ENCODE results near the gene TRPM3. TPM values are rescaled to one million over a fixed set of nuclear protein-coding genes. Genes with fewer than 3 reads are reported as not detected.
"Not testable (repeated sequence)": the region's sequence is repeated elsewhere in the genome, so short reads cannot be mapped to it uniquely, and the experiment has no call there.

TRPM3 gene
- total RNA-seq, 2 experiments from 2014 or later = not detected

GRCh38 chr9:70791936-70792335 lies 329.5 kb downstream of the TRPM3 start:
- CTCF ChIA-PET = no interaction called here
- POLR2A ChIA-PET = no interaction called here

DNA sequence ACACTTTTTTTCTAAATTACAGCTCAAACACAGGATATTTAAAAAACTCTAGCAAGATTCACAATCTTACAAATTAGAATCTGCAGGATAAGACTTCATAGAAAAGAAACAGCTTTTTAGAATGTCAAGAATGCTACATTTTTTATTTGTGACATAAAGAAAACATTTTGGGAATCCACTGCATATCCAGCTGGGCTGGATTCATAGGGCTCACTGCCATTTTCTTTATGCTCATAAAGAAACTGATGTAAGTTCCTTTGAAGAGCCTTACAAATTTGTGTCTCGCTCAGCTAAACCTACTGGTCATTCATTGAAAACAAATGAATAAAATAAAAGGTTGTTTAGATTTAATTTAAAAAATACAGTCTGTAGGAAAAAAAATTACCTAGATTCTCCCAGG lies 332.3 kb downstream of the TRPM3 start:
- CTCF ChIA-PET = no interaction called here
- POLR2A ChIA-PET = no interaction called here

DNA sequence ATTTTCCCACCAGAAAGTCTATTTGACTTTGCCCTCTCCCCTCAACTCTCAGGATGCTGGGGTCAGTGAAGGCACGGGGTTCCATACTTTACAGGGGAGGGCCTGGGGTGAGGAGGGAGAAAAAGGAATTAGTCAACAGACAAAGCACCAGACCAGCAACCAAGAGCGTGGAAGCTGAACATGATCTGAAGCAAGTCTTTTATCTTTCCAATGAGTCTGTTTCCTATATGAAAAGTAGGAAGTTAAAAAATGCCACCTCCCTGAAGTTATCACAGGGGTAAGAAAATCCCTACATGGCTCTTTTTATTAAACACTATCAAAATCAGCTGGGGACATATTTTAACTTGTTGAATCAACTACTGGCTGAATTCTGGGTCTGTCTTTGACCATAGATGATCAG lies 337.0 kb downstream of the TRPM3 start:
- ChIA-PET CTCF (no interaction called here), POLR2A (no interaction called here)

- CTCF ChIA-PET = no interaction called here
- POLR2A ChIA-PET = no interaction called here
These were observed 342.9 kb downstream of the TRPM3 start for GRCh38 chr9:70778568-70778967.

GRCh38 chr9:70773579-70773978 lies 347.8 kb downstream of the TRPM3 start:
- ChIA-PET CTCF (no interaction called here), POLR2A (no interaction called here)

DNA sequence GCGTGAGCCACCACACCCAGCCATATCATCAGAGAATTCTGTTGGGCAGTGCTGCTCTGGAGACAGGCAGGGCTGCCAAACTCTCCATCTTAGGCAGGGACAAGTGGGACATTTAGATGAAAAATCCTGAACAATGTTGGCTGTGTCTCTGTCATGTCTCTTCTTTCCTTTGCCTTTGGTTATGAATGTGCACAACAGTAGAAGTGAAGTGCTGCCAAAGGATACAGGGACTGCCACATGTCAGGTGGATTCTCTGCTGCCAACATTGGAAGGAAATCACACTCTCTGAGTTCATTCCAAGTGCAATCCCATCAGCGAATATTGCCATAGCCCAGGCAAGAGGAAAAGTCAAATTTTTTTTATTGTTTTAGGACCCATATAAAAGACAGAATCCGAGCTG lies 348.8 kb downstream of the TRPM3 start:
- POLR2A ChIA-PET = no interaction called here
- CTCF ChIA-PET = no interaction called here

GRCh38 chr9:70765946-70766345 lies 355.5 kb downstream of the TRPM3 start:
- ChIA-PET POLR2A (no interaction called here), CTCF (no interaction called here)

DNA sequence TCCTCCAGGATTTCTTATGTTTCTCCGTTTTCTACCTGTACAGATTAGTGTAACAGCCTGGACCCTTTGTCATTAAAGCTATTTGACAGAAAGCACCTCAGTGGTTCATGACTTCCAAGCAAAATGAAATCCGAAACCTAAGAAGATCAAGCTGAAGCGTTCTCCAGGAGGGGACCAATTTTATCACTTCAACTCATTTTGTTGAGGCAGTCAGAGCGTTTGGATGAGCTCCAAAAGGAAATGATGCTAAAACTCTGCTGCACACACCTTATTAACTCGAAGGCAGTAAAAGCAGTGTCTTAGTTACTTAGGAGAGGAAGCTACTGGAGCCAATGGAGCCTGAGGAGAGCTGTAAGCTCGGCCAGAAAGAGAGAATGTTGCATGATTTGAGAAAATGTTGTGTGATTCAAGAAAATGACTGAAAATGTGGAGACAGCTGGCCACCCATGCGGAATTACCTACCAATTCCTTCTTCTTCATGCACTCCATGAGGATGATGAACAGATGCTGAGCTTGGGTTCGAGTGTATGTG lies 360.2 kb downstream of the TRPM3 start:
- ChIA-PET CTCF (no interaction called here), POLR2A (no interaction called here)

GRCh38 chr9:70760228-70760627 lies 361.2 kb downstream of the TRPM3 start:
- CTCF ChIA-PET = no interaction called here
- POLR2A ChIA-PET = no interaction called here

DNA sequence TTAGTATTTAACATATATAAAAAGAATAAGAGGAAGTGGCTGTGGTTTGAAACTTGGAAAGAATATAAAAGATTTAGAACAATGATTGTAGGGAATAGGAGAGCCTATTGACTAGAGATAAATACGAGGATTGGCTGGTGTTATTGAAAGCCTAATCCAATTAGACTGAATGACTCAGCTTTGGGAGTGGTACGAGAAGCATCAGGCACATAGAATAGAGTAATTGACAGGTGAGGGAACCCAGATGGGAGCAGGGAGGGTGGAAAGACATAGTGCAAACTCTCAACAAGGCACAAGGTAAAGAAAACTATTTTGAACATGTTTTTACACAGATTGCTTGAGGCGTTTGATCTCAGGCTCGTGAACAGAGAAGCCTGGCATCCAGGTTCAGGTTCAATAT lies 368.1 kb downstream of the TRPM3 start:
- ChIA-PET CTCF (no interaction called here), POLR2A (no interaction called here)

DNA sequence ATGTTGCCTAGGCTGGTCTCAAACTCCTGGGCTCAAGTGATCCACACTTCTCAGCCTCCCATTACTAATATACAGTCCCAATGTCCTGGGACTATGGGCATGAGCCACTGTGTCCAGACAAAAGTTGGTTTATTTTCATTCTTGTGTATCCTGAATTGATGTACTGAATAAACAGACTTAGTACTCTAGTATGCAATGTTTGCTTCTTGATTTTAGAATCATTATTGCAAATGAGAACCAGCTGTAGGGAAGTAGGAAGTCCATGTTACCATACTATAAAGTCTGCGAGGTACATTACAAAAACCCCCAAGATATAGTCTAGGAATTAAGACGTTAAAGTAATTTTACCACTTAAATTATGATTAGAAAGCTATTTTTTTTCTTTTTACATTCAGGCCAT lies 372.4 kb downstream of the TRPM3 start:
- CTCF ChIA-PET = no interaction called here
- POLR2A ChIA-PET = no interaction called here

DNA sequence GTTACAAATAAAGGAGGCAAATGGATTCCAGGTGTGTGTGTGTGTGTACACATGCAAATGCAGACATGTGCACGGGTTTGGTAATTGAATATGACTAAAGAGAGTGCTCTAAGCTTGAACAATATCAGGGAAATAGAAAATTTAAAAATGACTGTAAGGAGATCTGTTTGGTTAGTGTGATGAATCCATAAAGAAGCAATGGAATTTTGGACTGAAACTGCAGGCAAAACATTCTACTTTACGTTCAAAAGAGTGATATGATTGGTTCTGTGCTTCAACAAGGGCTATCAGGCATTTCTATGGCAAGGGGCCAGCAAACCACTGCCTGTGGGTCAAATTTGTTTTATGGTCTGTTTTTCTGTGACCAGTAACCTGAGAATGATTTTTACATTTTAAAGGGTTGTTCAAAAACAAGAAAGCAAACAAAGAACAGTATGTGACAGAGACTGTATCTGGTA lies 374.1 kb downstream of the TRPM3 start:
- ChIA-PET POLR2A (no interaction called here), CTCF (no interaction called here)

- CTCF ChIA-PET = no interaction called here
- POLR2A ChIA-PET = no interaction called here
These were observed 374.7 kb downstream of the TRPM3 start for GRCh38 chr9:70746760-70747159.

DNA sequence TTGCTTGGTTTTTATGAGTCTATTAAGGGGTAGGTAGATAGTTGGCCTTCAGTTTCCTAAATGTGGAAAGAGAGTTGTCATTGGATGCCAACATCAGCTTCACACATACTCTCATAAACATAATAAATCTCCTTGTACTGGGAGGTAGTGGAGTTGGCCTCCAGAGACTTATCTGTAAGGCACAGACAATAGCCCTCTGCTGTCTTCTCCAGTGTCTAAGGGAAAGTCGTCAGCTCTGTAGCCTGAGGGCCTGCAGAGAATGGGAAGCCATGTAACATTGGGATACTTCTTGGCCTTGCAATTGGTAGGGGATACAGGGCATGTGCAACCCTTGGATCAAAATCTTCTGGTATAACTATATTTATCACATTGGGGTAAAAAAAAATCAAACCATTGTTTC lies 375.1 kb downstream of the TRPM3 start:
- POLR2A ChIA-PET = no interaction called here
- CTCF ChIA-PET = no interaction called here

DNA sequence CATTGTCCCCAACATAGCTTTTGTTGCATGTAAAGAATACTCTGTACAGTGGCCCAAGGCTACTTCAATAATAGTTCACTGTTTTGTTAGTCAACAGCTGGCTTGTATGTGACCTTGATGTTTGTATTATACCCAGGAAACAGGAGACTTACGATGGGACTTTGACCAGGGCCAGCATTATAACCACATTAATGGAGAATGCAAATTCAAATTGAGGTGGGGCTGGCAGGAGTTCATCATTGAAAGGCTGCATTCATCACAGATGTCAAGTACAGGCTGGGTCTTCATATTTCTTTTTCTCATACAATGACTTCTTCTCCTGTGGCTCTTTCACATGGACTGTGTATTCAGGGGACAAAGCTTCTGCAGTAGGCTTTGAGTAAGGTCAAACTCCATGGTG lies 396.6 kb downstream of the TRPM3 start:
- CTCF ChIA-PET, POLR2A ChIA-PET: not testable (repeated sequence)

DNA sequence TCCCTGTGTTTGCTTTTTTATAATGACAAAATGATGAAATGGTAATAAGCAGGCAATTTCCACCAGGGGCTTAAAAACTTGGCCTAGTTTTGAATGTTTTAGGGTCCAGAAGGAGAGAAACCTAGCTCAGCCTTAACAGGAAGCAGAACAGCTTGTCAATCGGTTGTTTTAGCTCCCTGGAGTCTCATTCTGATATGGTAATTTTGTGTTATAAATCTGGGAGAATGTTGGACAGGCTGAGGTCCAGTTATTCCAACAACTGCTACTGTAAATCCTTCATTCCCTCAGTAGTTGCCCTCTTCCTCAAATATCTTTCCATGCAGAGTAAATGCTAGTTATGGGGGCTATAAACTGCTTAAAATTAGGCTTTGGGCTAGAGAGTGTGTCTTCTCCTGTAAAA lies 397.4 kb downstream of the TRPM3 start:
- CTCF ChIA-PET, POLR2A ChIA-PET: not testable (repeated sequence)

DNA sequence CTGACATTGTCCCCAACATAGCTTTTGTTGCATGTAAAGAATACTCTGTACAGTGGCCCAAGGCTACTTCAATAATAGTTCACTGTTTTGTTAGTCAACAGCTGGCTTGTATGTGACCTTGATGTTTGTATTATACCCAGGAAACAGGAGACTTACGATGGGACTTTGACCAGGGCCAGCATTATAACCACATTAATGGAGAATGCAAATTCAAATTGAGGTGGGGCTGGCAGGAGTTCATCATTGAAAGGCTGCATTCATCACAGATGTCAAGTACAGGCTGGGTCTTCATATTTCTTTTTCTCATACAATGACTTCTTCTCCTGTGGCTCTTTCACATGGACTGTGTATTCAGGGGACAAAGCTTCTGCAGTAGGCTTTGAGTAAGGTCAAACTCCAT lies 414.6 kb downstream of the TRPM3 start:
- CTCF ChIA-PET, POLR2A ChIA-PET: not testable (repeated sequence)

DNA sequence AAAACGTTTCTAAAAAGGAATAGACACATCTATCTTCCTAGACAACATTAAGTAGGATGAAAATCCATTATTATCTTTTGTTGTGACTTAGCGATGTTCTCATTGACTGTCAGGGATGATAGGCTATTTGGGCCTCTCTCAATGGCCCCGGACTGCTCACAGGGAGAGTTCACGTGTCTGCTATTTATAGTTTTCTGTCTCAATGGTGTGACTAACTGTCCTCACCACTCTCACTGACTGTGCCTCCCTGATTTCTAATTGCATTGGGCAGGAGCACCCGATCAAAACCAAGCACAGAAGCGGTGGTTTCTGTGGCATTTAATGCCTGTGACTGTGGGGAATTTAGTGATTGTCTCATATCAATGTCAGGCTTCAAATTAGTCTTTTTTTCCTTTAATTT lies 420.3 kb downstream of the TRPM3 start:
- ChIA-PET CTCF (no interaction called here), POLR2A (no interaction called here)

DNA sequence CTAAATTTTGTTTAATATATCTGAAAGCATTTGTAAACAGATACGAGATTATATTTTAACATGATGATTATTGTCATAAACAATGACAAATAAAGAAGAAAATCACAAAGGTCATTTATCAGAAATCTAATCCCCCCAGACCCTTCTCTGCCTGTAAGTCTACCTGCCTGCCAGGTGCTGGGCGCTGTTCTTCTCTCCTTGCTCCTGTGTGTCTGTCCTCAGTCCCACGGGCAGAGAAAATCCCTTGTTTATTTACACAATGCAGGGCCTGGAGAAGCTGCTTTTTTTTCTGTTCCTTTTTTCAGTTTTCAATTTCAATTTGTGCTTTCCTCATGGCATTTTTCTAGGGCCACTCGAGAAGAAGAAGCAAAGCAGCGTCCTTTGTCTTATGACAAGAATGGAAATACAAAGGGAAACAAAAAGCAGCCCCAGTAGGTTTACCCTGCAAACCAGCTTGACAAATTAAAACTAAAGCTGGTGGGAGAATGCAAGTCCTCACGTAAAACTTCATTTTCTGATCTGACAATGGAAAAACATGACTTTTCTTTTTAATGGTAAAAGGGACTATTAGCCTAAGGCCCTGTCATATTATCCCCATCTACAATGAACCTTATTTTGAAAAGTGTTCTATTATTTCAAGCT lies 424.6 kb downstream of the TRPM3 start:
- ChIA-PET CTCF (no interaction called here), POLR2A (no interaction called here)

- ChIA-PET POLR2A (no interaction called here), CTCF (no interaction called here)
These were observed 426.7 kb downstream of the TRPM3 start for GRCh38 chr9:70694758-70695157.

DNA sequence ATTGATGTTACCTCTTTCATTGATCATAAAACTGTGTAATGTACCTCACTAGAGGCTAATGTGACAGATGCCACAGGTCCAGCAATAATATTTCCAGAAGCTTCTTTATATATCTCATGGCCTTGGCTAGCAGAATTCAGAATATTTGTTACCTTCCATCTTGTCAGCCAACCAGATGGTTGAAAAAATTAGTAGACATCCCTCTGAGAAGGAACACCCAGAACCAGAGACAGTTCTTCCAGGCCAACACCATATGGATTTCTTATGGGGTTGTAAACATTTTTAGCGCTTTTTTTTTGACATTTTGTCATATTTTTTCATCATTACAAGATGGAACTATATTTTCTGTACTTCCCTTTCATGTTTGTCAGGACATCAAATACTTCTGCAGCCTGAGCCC lies 428.2 kb downstream of the TRPM3 start:
- ChIA-PET CTCF (no interaction called here), POLR2A (no interaction called here)

DNA sequence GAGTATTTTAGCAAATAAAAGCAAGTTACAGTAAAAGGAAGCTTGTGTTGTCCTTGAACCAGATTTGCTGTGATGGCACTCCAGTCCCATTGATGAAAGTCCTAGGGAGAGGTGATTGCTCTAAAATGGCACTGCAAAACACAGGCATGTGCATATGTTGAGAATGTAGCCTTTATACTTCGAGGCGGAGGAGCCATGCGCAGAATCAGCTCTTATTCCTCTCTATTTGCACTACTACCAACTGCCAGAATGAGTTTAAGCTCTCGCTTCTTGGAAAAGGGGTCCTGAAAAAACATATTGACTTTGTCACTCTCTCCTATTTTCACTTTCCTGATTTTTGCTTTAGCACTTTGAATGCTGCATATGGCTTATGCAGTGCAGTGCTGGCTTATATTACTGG lies 429.0 kb downstream of the TRPM3 start:
- ChIA-PET POLR2A (no interaction called here), CTCF (no interaction called here)

DNA sequence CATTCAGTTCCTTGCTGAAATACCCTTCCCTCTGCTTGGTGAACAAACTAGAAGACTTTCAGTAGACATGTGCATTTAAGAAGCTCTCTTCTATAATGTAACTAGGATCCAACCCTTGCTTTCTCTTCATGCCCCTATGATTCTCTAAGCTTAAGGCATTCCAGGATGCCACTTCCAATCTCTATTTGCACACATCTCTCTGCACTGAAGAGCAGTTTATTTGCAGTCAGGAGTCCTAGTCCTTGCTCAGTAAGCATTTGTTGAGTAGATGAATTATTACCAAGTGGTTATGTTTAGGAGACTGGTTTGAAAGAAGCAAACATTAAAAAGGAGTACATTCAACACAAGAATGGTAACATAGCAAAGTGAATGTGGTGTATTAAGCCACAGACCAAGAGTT lies 432.7 kb downstream of the TRPM3 start:
- ChIA-PET POLR2A (no interaction called here), CTCF (interaction anchor here (0.5 kb wide), 1 partner anchor 83 kb away, joined by 3 read pairs; no protein-coding TSS in a partner anchor)

Data from activated CD8-positive, alpha-beta memory T cell treated with anti-CD3 and anti-CD28 coated beads for 36 hours (primary cell).